Esophagus muscularis mucosa (tissue), 4 donors: ENCODE results near the gene ETV3L. TPM values are rescaled to one million over a fixed set of nuclear protein-coding genes. Genes with fewer than 3 reads are reported as not detected.
"Not testable (repeated sequence)": the region's sequence is repeated elsewhere in the genome, so short reads cannot be mapped to it uniquely, and the experiment has no call there.

ENCODE experiments used
- DNase-seq: peaks from one replicate; pipeline ENCODE4 v3.0.0-alpha.2; 2017; ENCODE audit errors: extremely low spot score
- H3K27ac ChIP-seq, 4 donors: fragments of 200-600 bp; sonication (generic); replicated peaks in 1 of 4; 1 replicate in 3 of 4; 2 replicates in 1 of 4; pipeline ENCODE4 v1.5.1; 2016 to 2019; ENCODE audit warnings: mild to moderate bottlenecking in 1 of 4
- H3K27me3 ChIP-seq, 4 donors: fragments of 200-600 bp; sonication (generic); one replicate each; pipeline versions ENCODE4 v1.5.1 to v1.6.0; 2016 to 2019
- H3K36me3 ChIP-seq, 4 donors: fragments of 200-600 bp; sonication (generic); one replicate each; pipeline ENCODE4 v1.5.1; 2016 to 2019
- H3K4me1 ChIP-seq, 4 donors: fragments of 200-600 bp; sonication (generic); one replicate each; pipeline ENCODE4 v1.5.1; 2016 to 2019
- H3K4me3 ChIP-seq, 4 donors: fragments of 200-600 bp; sonication (generic); 1 replicate in 2 of 4; 2 replicates in 2 of 4; pipeline ENCODE4 v1.5.1; 2016 to 2019; ENCODE audit warnings: mild to moderate bottlenecking in 4 of 4, moderate library complexity in 1 of 4
- H3K9me3 ChIP-seq, 4 donors: fragments of 200-600 bp; sonication (generic); 1 replicate in 3 of 4; 2 replicates in 1 of 4; pipeline ENCODE4 v1.5.1; 2016 to 2019
- CTCF ChIP-seq, 3 experiments: fragments of 200-600 bp in 2 of 3; fragments of 450-650 bp in 1 of 3; sonication (generic) in 2 of 3; IDR thresholded peaks; one replicate each; pipeline ENCODE4 v1.5.1; 2017 to 2019; ENCODE audit warnings: antibody characterized with exemption in 3 of 3, mild to moderate bottlenecking in 2 of 3, moderate library complexity in 1 of 3
- EP300 ChIP-seq: sonication (generic); formaldehyde crosslinking; IDR thresholded peaks from one replicate; pipeline ENCODE4 v1.6.1; 2017; ENCODE audit warnings: antibody characterized with exemption
- POLR2A ChIP-seq: fragments of 450-650 bp; IDR thresholded peaks from one replicate; pipeline ENCODE4 v1.6.1; 2017; ENCODE audit warnings: antibody characterized with exemption, moderate library complexity, mild to moderate bottlenecking, low read depth
- POLR2AphosphoS5 ChIP-seq, 2 donors: sonication (generic); formaldehyde crosslinking; IDR thresholded peaks; one replicate each; pipeline ENCODE4 v1.6.1; 2017; ENCODE audit warnings: antibody characterized with exemption in 2 of 2
- WGBS: methylation state at CpG from one replicate; pipeline ENCODE4 v1.1.5; 2018; 5-methylcytosine and 5-hydroxymethylcytosine counted together
- intact Hi-C: fragments of 100-400 bp; cut with DNase I; formaldehyde crosslinking; loops from one replicate; pipeline ENCODE4 v1.15.1; 2023
- total RNA-seq, 4 donors: library from RNA; depleted of rRNA; stranded (reverse); fragments of >200 nt; gene quantifications; one replicate each; pipeline versions ENCODE4 v1.1.0 to v1.2.1, GENCODE V29; 2016

Gene ETV3L
- total RNA-seq, 4 donors from 2014 or later: not detected

- no peak for DNase-seq
- no peak overlapping the region for H3K27ac ChIP-seq
- peaks cover 0 to 55% (median 9%) of the 10 kb centered on the region in 4 donors for H3K27me3 ChIP-seq
- TF ChIP-seq POLR2A: no peak
- no peak for TF ChIP-seq CTCF (IDR thresholded peaks at IDR 0.05)
- no peak for TF ChIP-seq EP300
- TF ChIP-seq POLR2AphosphoS5 (IDR thresholded peaks at IDR 0.05): no peak
- 63% methylated on average over 14 of the region's 14 CpGs for WGBS
- no peak overlapping the region for H3K4me3 ChIP-seq
- H3K4me1 ChIP-seq: no peaks in the 10 kb centered on the region
- H3K9me3 ChIP-seq: no peaks in the 10 kb centered on the region
- no peaks in the 10 kb centered on the region for H3K36me3 ChIP-seq
- intact Hi-C loops: no loop called here
Measured at GRCh38 chr1:157105298-157105987, 5.8 kb upstream of the ETV3L start.

- Histone ChIP-seq H3K4me3 (no peak overlapping the region), H3K36me3 (no peaks in the 10 kb centered on the region), H3K9me3 (no peaks in the 10 kb centered on the region), H3K27ac (no peak overlapping the region), H3K27me3 (peaks cover 0 to 48% (median 9%) of the 10 kb centered on the region in 4 donors), H3K4me1 (no peaks in the 10 kb centered on the region)
- DNase-seq: no peak
- no peak for TF ChIP-seq POLR2A
- TF ChIP-seq EP300: no peak
- no peak for TF ChIP-seq CTCF (IDR thresholded peaks at IDR 0.05)
- no peak for TF ChIP-seq POLR2AphosphoS5 (IDR thresholded peaks at IDR 0.05)
- intact Hi-C loops: no loop called here
- 69% methylated on average over 6 of the region's 6 CpGs for WGBS
Measured at GRCh38 chr1:157104598-157105293, 5.1 kb upstream of the ETV3L start.

GRCh38 chr1:157103268-157103667 is 3.7 kb upstream of the ETV3L start:
- TF ChIP-seq POLR2A (no peak), CTCF (IDR thresholded peaks at IDR 0.05) (no peak), EP300 (no peak), POLR2AphosphoS5 (IDR thresholded peaks at IDR 0.05) (no peak)
- H3K9me3 ChIP-seq: no peaks in the 10 kb centered on the region
- intact Hi-C loops: no loop called here
- H3K27me3 ChIP-seq: peaks cover 0 to 33% (median 4%) of the 10 kb centered on the region in 4 donors
- no peak overlapping the region for H3K27ac ChIP-seq
- H3K36me3 ChIP-seq: no peaks in the 10 kb centered on the region
- no peak overlapping the region for H3K4me3 ChIP-seq
- H3K4me1 ChIP-seq: no peaks in the 10 kb centered on the region
- no peak for DNase-seq
- 55% methylated on average over 4 of the region's 5 CpGs for WGBS

- no peak for TF ChIP-seq POLR2A
- no peak for TF ChIP-seq CTCF (IDR thresholded peaks at IDR 0.05)
- TF ChIP-seq EP300: no peak
- no peak for TF ChIP-seq POLR2AphosphoS5 (IDR thresholded peaks at IDR 0.05)
- no peak overlapping the region for H3K4me3 ChIP-seq
- no peak for DNase-seq
- no peaks in the 10 kb centered on the region for H3K4me1 ChIP-seq
- WGBS: 83% methylated on average over 4 of the region's 4 CpGs
- H3K27ac ChIP-seq: no peak overlapping the region
- no peaks in the 10 kb centered on the region for H3K9me3 ChIP-seq
- no peaks in the 10 kb centered on the region for H3K36me3 ChIP-seq
- intact Hi-C loops: no loop called here
- H3K27me3 ChIP-seq: peaks cover 0 to 12% (median 0%) of the 10 kb centered on the region in 4 donors
Measured at GRCh38 chr1:157101149-157101548, 1.5 kb upstream of the ETV3L start.

- not testable (repeated sequence) for H3K9me3 ChIP-seq, DNase-seq, H3K27ac ChIP-seq, H3K27me3 ChIP-seq, H3K36me3 ChIP-seq, H3K4me1 ChIP-seq, H3K4me3 ChIP-seq
- 80% methylated on average over 13 of the region's 17 CpGs for WGBS
- intact Hi-C loops: loop anchor here (10.0 kb wide), 1 partner anchor 396 kb away; no protein-coding TSS in a partner anchor
Measured at GRCh38 chr1:157098987-157099632, 498 bp downstream of the ETV3L start.
